HG03135 (cell line): ENCODE data around the gene ANTXR1.

ENCODE experiments used
- ATAC-seq: cut with Tn5 transposase; IDR thresholded peaks from one replicate; pipeline ENCODE4 v1.9.1; 2021; ENCODE audit warnings: mild to moderate bottlenecking, moderate library complexity; ENCODE audit not compliant: unreplicated experiment

ANTXR1 gene

DNA sequence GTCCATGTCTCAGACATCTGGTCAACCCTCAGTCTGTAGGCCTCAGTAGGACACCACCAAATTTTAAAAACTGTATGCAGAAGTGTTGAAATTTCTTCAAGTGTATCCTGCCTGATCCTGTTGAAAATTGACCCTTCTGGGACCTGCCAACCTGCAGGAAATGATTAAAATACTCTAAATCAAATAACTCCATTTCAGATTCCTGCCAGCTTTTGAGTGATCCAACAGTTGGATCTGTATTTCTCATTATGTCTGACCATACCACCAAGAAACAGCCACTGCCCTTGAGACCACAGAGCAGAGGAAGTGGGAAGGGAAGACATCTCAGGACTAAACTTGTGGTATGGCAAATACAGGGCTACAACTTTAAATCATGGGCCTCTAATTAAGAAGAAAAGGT lies 113.4 kb downstream of the ANTXR1 start:
- ATAC-seq = no peak

DNA sequence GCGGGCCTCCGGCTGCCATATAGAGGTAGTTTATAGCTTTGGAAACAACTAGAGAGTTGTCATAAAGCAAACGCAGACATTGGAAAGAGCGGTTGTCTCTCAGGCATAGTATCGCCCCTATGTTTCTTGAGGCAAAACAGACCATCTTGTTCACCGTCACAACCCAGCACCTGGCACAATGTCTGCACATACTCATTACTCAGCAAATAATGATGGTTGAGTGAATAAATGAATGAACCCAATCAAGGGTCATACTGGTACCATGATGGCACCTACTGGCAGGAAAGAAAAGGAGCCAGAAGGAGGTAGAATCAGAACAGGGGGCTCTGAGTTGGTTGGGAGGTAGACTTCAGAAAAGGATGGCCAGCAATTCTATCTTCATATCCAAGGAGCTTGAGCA lies 118.5 kb downstream of the ANTXR1 start:
- no peak for ATAC-seq

DNA sequence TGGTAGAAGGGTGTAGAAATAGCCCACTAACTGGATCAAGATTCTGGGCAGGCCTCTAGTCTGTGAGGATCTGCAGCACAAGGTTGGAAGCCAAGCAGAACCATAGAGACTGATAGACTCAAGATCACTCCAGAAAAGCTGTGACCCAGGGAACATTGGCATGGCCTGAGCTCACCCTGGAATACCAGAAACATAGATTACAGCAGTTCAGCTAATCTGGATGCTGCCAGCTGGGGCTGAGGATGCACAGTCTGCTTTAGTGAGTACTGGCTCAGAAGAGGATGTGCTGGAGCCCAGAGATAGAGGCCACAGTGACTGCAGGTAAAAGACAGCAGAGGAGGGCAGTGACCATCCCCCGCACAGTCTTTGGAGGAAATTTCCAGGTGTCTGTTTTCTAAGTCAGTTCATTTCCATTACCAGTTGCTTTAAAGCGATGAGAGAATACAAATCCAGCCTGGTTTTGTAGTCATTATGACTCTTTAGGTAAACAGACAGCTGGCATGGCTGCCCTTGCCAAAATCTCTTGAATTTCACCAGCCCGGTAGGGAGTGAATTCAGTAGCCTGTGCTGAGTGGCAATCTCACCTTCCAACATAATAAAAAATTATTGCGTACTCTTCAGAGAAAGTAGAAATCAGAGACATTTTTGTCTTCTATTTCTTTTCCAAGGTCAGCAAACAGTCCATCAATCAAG lies 119.2 kb downstream of the ANTXR1 start:
- no peak for ATAC-seq

DNA sequence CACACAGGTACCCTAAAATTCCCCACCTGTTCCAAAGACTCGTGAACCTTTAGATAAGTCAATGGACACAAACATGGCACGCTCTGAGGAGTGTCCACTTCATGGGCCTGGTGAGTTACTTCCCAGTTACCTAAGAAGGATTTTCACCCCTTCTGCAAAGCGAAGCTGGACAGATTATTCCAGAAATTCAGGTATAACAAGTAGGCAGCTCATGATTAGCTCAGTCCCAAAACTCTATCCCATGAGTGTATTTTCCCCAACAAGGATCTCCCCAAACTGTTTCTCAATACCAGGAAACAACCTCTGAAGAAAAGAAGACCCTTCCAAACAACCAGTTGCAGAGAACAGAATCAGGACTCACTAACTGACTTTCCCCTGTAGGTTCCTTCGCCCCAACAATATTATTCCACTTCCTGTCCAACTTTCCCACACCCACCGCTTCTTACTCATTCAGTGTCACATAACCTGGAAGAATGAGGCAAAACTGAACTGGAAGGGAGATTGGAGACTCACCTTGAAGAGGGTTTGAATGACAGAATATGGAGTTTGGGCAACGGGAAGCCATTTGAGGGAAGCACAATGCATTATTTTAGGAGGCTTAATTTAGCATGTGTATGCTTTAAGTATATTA lies 120.1 kb downstream of the ANTXR1 start:
- ATAC-seq = no peak

DNA sequence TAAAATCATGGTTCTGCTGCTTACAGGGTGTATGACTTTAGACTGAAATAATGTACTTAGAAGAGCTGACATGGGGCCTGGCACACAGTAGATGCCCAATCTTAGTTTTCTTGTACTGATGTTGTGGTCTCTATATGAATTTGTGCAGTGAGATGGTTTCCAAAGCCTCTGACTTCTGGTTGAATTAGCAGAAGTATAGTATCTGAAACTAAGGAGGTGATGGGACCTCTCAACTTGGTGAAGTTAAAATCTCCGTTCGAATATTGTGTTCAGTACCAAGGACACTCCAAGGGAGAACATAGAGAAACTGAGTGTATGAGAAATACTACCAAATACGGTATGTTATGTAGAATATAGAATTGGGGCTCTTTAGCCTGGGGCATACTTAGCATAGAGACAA lies 120.9 kb downstream of the ANTXR1 start:
- ATAC-seq = no peak

DNA sequence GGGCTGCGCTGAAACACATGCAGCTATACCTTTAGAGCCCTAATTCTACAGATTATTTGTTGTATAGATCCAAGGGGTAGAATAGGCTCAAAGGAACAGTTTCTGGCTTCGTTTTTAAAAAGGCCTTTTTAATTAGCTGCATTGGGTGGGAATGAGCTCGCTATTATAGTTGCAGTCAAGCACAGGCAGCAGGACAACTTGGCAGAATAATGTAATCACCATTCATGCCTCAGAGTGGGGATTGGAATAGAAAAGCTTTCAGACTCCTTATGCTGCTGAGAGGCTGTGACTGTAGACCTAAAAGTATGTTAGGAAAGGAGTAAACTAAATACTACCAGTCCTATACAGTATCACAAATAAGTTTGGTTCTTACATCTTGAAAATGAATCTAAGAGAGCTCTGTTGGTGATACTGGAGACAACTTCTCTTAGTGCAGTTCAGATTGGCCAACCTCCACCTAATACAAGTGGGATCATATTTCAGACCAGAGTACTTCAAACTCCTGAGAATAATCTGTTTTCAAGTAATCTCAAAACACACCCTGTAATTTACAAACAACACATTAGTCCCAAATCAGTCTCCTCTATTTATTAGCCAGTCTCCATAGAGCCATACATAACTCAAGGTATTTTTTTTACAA lies 121.4 kb downstream of the ANTXR1 start:
- ATAC-seq = no peak

DNA sequence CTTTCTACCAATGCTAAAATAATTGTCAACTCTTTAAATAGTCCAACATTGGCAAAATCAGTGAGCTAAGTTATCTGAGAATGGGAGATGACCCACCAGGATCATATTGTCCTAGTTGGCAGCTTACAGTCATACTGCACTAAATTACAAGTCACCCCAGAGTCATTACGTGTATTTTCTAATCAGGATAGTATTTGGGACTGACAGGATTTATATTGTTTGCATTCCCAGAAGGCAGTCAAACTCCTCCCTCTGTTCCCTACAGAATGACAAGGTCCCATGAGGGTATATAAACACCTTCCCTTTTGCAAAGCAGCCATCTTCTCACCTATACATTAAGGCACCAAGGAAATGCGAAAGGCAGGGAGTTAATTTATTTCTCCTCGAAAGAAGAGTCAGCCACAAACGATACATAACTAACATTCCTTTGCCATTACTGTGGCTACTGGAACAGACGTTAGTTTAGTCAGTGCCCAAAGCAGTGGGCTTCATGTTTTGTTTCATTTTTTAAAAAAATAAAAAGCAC lies 125.3 kb downstream of the ANTXR1 start:
- no peak for ATAC-seq

DNA sequence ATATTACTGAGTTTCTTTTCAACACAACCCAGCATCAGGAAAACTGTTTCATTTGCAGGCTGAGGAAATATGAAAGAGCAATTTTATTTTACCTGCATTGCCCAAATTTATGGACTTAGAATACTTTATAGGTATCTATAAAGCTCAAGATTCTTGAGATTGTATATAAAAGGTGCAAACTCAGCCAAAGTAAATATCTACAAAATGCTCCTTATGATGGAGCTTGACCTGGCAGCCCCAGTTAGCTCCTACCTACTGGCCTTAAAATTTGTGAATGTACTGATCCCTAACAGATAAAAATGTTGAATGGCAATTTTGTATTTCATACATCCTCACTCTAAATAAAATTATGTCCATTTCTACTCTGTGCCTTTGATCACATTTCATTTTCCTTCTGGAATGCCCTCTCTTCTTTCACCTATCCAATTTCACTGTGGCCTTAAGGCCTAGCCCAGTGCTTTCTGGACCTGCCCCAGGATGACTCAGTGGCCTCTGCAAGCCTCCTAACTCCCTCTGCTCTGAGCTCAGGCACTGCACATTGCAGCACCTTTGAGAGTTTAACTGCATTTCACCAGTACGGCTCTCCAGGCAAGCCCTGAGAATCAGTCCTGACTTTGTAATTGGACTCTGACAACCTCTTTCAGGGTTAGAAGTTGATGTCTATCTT lies 125.9 kb downstream of the ANTXR1 start:
- no peak for ATAC-seq

DNA sequence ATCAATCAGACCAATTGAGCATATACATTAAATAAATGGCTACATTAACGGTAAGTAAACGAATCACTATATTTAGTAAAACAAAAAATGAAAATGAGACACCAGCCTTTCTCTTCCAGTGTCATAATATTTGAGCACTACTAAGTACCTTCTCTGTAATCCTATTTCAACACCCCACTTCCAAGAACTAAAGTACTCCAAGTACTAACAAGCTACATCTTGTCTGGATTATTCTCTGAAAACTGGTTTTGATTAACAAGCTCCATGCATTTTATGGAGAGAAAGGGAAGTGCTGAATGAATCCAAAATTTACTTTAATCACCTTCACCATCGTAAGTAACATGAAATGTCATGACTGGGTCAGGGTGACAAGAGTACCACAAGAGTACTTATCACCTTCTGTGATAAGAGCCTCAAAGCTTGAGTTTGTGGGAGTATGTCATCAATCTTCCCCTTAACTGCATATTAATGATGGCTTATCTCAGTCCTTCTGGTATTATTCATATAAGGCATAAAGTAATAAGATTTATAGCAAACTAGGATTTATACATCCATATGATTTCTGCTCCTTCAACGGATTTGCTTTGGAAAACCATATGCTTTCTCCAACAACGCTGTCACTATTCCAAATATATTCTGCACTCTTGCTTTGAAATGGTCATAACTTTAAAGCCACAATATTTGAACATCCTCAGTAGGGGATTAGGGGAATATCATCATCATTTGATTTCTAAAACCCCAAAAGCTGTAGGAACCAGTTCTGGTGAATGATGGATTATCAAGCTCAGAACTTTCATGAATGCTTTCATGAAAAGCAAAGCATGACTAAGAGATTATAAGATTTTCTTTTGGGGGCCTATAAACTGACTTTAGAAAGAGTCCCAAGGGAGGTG lies 127.0 kb downstream of the ANTXR1 start:
- ATAC-seq = no peak

DNA sequence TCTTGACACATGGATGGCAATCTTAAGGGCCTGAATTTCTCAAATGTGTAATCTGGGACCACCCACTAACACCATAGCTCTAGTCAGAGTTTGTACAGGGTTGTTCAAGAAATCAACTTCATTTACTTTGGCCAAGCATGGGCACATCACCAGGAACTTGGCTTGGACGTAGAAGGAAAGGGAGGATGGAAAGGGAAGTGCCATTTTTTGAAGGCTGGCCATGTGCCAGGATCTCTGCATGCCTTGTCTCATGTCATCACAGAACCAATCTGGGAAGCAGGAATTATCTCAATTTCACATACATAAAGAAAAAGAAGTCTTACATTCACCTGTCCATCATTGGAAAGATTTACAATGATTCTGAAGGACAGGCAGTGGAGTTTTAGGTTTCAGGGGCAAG lies 128.1 kb downstream of the ANTXR1 start:
- no peak for ATAC-seq

DNA sequence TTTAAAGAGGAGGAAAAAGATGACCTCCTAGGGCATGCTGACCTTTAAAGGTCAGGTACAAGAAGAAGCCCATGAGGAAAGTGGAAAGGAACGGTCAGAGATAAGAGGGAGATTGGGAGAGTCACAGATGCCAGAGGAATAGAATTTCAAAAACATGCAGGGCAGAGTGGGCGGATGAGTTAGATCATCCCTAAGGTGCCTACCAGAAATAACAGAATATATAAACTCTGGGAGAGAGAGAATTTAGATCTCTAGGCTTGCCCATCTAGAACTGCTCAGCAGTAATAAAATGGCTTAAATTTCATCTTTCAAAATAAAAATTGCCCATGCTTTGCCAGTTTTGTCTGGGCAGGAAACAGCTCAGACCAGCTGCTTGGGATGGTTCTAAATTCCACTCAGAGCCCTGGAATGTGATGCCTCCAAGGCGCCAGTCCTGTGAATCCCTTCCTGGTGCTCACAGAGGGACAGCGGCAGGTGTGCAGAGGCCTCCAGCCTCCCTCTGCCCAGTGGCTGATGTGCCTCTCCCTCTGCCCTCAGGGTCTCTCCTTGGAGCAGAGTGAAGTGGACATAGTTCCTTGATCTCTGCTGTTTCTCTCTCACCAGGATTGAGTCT lies 130.9 kb downstream of the ANTXR1 start:
- ATAC-seq = no peak

DNA sequence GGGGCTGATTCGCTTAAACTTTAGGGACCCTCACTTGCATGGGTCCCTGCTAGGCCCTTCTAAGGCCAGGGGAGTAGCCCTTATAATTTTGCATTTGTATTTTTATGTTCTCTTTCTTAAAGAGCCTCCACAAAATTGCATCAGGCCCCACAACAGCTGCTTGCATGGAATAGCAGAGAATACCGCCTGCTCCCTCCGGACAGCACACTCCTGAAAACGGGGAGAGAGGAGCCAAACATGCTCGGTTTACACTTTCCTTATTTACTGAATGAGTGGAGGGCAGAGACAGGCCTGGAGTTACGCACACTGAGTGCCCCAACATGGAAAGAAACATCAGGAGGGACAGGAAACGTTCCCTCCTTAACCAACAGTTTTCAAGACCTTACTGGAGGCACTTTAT lies 132.2 kb downstream of the ANTXR1 start:
- ATAC-seq = no peak

DNA sequence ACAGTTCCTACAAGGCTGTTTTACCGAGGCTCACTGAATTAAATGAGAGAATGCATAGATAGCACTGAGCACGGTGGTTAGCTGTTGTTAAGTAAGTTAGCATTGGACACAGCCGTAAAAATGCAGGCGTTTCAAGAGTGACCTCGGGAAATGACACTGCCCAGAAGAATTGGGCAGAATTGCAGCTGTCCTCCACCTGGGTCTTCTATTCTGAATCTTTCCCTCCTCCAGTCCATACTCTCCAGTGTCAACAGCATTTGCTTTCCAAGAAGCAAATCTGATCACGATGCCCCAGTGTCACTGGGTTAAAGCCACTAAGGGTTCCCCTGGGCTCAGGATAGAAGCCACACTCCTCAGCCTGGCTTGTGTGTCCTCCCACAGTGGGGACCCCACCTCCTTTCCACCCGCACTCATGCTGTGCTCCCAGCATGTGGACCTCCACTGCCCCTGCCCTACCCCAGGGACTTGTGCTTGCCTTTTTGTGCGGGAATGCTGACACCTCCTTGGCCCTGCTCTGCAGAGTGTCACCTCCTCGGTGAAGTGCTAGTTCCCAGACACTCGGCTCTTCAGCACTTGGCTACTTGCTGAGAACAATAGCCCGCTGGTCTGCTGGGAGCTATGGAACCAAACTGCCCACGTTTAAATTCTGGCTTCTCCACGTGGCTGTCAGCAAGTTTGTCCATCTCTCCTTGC lies 135.0 kb downstream of the ANTXR1 start:
- ATAC-seq = no peak

DNA sequence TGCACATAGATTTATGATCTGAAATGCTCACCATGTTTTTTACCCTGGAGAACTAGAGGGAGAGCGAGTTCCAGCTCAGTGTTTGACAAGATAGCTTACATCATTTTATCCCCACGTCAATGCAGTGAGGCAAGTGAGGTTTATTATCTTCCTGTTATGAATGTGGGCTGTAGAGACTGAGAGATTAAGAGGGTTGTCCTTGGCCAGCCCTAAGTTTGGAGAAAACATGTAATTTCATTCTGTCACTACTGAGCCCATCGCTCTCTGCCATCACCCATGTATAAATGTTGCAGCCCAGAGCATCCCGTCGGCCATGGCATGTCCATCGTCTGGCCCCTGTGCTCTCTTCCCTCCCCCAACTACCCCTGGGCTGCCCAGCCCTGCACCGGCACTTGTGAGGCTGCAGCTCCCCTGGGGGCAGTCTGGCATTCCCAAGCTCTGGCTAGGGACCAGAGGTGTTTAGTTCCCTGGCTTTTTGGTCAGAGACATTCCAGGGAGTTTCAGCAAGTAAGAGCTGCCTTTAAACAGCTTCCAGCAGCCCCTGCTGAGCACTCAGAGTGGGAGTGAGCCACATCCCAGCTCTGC lies 136.7 kb downstream of the ANTXR1 start:
- no peak for ATAC-seq

DNA sequence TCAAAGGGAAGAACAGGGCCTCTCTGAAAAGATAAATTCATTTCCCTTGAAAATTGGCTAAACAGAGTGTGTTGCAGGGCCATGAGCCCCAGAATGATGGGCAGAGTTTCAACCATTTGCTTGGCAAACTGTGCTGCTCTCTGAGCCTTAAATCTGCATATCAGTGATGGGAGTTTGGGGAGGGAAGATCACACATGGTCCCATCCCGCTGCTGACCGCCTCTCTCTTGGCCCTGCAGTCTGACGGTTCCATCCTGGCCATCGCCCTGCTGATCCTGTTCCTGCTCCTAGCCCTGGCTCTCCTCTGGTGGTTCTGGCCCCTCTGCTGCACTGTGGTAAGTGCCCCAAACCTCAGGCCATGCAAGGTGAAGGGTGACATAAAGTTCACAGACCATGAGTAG lies 139.0 kb downstream of the ANTXR1 start:
- ATAC-seq = no peak

DNA sequence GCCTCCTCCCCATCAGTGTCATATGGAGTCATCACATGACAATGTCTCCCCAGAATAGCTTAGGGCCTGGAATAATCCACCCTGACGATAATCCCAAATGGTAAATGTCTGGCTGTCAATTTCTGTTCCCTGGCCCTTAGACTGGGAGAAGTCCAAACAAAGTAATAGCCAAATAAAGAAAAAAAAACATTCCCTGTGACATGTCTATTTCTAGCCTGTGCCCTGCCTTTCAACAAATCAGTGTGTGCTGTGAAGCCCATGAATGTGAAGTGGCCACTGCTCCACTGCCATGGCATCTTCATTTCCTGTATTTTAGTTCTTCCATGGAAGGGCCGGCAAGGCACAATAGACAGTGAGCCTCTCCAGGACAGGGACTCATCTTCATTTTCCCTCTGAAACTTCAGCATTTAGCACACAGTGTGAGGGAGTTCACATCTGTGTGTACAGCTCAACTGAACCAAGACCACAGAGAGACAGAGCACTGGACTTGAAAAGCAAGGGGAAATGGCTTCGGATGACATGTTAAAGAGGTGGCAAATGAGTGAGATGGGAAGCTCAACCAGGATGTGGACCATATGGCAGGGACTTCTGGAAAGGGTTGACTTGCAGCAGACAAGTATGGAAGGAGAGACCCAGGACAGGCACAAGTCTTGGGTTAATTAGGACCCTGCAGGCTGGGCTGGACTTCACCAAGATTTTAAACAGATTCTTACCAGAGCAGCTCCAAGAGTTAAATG lies 140.0 kb downstream of the ANTXR1 start:
- ATAC-seq = no peak

DNA sequence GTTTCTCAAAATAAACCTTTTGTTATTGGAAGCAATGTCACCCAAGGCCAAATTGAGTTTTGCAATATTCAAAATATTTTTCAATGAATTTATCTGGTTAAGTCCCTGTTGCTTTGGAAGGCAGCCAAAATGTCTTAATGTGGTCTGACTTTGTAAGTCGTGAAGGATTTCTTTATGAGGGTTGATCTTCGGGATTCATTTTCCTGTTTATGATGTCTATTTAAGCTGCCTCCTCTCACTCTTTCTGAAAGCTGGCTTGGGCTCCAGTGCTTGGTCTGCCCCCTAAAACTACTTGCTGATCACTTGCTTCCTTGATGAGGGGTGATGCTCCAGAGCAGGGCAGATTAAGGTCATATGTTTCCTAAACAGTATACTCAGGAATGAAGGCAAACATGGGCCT lies 141.1 kb downstream of the ANTXR1 start:
- ATAC-seq = no peak

DNA sequence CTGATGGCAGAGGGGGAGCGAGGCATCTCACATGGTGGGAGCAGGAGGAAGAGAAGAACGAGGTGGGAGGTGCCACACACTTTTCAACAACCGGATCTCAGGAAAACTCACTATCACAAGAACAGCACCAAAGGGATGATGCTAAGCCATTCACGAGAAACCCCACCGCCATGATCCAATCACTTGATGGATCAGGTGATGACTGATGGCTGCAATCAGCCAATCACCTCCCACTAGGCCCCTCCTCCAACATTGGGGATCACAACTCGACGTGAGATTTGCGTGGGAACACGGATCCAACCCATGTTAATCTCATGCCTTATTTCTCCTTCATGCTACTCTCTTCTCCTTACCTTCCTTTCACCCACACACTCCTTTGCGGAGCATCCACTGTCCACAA lies 143.6 kb downstream of the ANTXR1 start:
- no peak for ATAC-seq

DNA sequence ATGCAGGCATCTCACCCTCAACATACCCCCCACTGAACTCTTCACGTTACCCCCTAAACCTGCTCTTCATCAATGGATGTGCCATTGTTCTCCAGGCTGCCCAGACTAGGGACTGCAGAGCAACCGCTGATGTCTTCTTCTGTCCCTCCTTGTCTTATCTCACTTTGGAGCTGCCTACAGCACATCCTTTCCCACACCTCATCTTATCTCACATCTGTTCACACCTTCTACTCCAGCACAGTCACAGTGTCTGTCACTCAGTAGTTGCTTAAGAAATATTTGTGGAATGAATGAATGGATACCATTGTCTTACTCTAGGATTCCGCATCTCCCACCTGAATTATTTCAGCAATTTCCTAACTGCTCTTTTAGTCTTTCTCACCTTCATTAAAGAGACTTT lies 144.5 kb downstream of the ANTXR1 start:
- ATAC-seq = no peak
